Type B pancreatic cell (in vitro differentiated cells): Measurements from ENCODE around the gene FAM120B. TPM values are rescaled to one million over a fixed set of nuclear protein-coding genes. Genes with fewer than 3 reads are reported as not detected.

Source experiments
- DNase-seq: peaks from one replicate; pipeline ENCODE4 v3.0.0; 2021; ENCODE audit warnings: mixed read lengths; ENCODE audit not compliant: unreplicated experiment; ENCODE audit errors: extremely low spot score
- H3K27ac Mint-ChIP-seq: 2 replicates; pipeline ENCODE4 v1.8.0; 2021; ENCODE audit warnings: mild to moderate bottlenecking, mixed read lengths
- H3K27me3 Mint-ChIP-seq: 2 replicates; pipeline ENCODE4 v1.8.0; 2021; ENCODE audit warnings: mixed read lengths
- H3K36me3 Mint-ChIP-seq: 2 replicates; pipeline ENCODE4 v1.8.0; 2021; ENCODE audit warnings: mixed read lengths
- H3K4me1 Mint-ChIP-seq: one replicate; pipeline ENCODE4 v1.8.0; 2021; ENCODE audit warnings: mixed read lengths; ENCODE audit not compliant: unreplicated experiment
- H3K4me3 Mint-ChIP-seq: 2 replicates; pipeline ENCODE4 v1.8.0; 2021; ENCODE audit warnings: mild to moderate bottlenecking, mixed read lengths
- H3K9me3 Mint-ChIP-seq: 2 replicates; pipeline ENCODE4 v1.8.0; 2021; ENCODE audit warnings: mixed read lengths
- total RNA-seq: library from RNA; stranded (reverse); gene quantifications from 2 replicates; pipeline ENCODE4 v1.2.1, GENCODE V29; 2021; ENCODE audit warnings: low replicate concordance
- TF ChIP-seq, protein P1 (sequence below): fragments of 200-600 bp; sonication (generic); conservative IDR thresholded peaks from 2 replicates; pipeline ENCODE4 v1.5.0; 2021; ENCODE audit warnings: antibody characterized with exemption, mild to moderate bottlenecking

Gene FAM120B
- total RNA-seq, 1 donor from 2014 or later = 40.5 TPM

DNA sequence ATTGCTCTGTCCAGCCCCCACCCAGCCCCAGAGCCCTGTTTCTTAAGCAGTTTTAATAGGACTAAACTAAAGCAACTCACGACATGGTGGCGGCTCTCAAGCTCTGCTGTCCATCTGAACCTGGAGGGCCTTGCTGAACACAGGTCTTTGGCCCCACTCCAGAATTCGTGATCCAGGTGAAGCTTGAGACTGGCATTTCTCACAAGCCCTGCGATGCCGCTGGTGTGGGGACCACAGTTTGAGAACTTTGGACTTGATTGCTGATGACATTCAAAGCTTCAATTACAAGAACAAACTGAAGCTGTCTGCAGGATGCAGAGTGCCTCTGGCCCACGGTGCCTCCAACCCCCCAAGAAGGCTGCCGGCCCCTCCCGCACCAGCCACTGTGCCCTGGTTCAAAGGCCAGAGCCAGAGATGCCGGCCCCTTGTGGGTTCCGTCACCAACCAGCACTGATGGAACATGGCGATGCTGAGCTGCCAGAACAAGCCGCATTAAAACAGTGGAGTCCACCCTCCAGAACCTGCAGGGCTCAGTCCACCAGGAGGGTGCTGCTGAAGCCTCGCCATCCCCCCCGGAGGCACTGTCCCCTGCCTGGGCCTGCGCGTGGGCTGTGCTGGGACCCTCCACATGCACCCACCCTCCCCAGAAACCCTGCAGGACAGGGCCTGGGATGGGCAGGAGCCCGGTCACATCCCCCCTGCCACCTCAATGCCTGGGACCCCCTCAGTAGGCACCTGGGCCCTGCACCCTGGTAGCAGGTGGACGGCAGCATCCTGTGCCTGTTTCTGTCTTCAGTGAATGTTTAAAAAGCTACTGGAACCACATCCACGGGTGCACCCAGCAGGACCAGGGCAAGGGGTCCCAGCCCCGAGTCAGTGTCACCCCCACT is 145.4 kb downstream of the FAM120B start:
- Mint-ChIP-seq H3K36me3 (no peaks in the 10 kb centered on the region), H3K27me3 (peaks cover 3% of the 10 kb centered on the region), H3K4me3 (no peak overlapping the region), H3K27ac (no peak overlapping the region), H3K4me1 (peaks cover 37% of the 10 kb centered on the region), H3K9me3 (no peaks in the 10 kb centered on the region)
- DNase-seq = no peak
- TF ChIP-seq, protein P1, sequence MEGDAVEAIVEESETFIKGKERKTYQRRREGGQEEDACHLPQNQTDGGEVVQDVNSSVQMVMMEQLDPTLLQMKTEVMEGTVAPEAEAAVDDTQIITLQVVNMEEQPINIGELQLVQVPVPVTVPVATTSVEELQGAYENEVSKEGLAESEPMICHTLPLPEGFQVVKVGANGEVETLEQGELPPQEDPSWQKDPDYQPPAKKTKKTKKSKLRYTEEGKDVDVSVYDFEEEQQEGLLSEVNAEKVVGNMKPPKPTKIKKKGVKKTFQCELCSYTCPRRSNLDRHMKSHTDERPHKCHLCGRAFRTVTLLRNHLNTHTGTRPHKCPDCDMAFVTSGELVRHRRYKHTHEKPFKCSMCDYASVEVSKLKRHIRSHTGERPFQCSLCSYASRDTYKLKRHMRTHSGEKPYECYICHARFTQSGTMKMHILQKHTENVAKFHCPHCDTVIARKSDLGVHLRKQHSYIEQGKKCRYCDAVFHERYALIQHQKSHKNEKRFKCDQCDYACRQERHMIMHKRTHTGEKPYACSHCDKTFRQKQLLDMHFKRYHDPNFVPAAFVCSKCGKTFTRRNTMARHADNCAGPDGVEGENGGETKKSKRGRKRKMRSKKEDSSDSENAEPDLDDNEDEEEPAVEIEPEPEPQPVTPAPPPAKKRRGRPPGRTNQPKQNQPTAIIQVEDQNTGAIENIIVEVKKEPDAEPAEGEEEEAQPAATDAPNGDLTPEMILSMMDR = no peak

DNA sequence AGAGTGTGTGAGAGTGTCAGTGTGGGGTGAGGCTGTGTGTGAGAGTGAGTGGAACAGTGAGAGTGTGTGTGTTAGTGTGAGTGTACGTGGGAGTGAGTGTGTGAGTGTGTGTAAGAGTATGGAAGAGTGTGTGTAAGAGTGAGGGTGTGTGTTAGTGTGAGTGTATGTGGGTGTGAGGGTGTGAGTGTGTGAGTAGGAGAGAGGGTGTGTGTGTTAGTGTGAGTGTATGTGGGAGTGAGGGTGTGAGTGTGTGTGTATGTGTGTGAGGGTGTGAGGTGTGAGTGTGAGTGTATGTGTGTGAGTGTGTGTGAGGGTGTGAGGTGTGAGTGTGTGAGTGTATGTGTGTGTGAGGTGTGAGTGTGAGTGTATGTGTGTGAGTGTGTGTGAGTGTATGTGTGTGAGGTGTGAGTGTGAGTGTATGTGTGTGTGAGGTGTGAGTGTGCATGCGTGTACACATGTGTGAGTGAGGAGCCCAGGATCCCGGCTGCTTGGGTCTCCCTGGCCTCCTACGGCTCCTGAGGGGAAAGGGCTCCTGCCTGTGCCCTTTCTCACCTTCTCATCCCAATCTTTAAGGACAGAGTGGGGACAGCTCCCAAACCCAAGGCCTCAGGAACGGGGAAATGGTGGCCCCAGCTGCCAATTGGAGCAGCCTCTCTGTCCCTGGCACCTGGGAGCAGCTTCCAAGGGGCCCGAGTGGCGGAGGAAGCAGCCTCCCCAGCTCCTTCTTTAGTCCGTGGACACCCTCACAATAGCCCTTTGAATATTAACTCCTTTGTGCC is 146.4 kb downstream of the FAM120B start:
- Mint-ChIP-seq H3K36me3 (no peaks in the 10 kb centered on the region), H3K4me1 (peaks cover 37% of the 10 kb centered on the region), H3K4me3 (no peak overlapping the region), H3K9me3 (no peaks in the 10 kb centered on the region), H3K27ac (no peak overlapping the region), H3K27me3 (peaks cover 3% of the 10 kb centered on the region)
- DNase-seq = no peak
- TF ChIP-seq, protein P1 = no peak

DNA sequence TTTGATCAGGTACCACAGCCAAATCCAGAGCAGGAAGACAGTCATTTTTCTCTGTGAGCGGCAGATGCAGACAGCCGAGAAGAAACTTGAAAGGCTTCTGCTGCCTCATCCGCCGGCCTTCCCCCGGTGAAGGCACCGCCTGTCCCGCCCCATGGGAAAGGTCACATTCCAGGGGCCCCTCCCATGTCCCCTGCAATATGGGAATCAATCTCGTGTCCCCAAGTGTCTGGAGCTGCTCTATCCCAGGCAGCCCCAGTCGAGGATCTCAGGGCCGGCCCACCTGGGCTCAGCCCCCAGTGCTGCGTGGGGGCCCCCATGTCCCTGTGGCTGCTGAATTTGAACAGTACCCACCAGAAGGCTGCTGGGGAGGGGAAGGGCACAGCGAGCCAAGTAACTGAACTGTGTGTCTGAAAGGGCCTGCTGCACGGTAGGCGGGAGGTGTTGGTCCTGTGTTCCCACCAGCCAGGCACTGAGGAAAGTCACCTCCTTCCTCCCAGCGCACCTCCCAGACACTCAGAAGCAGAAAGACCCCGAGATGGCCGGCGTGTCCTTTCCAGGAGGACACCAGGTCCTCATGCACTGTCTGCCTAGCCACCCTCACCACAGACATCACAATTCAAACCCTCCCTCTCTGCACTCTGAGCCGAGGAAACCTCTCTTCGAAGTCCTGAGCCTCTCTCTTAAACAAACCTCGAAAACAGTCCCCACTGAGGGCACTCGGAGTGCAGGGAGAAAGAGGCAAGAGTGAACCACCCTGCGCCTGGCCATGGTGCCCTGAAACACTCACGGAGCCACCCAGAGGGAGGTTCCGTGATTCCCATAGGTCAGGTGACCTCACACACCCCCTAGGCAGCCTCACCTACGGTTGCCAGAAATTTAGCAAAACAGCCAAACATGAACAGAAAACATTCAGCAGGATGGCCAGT is 147.3 kb downstream of the FAM120B start:
- no peak overlapping the region for H3K4me3 Mint-ChIP-seq
- peaks cover 33% of the 10 kb centered on the region for H3K4me1 Mint-ChIP-seq
- DNase-seq = no peak
- TF ChIP-seq, protein P1 = no peak
- H3K27me3 Mint-ChIP-seq = peaks cover 3% of the 10 kb centered on the region
- H3K27ac Mint-ChIP-seq = no peak overlapping the region
- H3K9me3 Mint-ChIP-seq = no peaks in the 10 kb centered on the region
- no peaks in the 10 kb centered on the region for H3K36me3 Mint-ChIP-seq

DNA sequence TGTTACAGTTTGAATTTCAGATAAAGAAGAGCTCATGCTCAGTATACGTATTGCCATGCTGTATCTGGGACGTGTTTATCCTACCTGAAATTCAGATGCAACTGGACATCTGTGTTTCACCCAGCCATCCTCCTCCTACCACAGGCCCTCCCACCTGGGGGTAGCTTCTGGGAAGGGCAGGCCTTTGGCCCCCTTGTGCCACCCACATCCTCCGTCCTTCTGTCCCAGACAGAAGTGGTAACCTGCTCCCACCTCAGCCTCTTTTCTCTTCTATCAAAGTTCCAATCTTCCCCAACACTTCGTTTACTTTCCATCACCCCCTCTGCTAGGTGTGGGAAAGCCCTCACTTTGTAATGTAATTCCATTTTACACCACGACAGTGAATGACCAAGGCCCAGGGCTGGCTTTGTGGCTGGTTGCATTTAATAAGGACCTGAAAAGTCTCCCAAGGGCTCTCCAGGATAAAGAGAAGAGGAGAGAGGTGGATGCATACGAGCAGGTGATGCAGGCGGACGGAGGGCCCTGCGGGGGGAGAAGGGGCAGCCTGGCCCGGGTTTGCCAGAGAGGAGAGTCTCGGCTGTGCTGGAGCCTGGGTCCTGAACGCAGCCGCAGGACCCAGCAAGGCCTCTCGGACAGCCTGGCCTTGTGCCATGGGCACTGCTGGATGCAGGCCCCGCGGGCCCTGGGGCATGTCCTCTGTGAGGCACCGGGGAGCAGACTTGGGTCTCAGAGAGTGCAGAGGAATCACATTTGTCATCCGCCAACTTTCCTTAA is 148.1 kb downstream of the FAM120B start:
- Mint-ChIP-seq H3K27me3 (peaks cover 6% of the 10 kb centered on the region), H3K9me3 (no peaks in the 10 kb centered on the region), H3K4me1 (peaks cover 26% of the 10 kb centered on the region), H3K36me3 (no peaks in the 10 kb centered on the region), H3K4me3 (no peak overlapping the region), H3K27ac (no peak overlapping the region)
- TF ChIP-seq, protein P1 = no peak
- no peak for DNase-seq
